Astrocyte (in vitro differentiated cells and primary cell): ENCODE results near the gene SENP1. TPM values are rescaled to one million over a fixed set of nuclear protein-coding genes. Genes with fewer than 3 reads are reported as not detected.

Experiments
- DNase-seq: peaks from one replicate; pipeline ENCODE4 v3.0.0-alpha.2; 2010; ENCODE audit warnings: low read depth
- FAIRE-seq: peaks from 2 replicates; lab custom pipeline; 2011; peaks lifted over from hg19 to GRCh38; lab: Jason Lieb, UNC
- H2AFZ ChIP-seq: 2 replicates; pipeline ENCODE4 v1.6.0; 2012; ENCODE audit warnings: low read depth, low read length, inconsistent platforms
- H3K27ac ChIP-seq: 2 replicates; pipeline ENCODE4 v1.5.1; 2011; ENCODE audit warnings: low read depth, low read length, inconsistent platforms
- H3K27me3 ChIP-seq: 2 replicates; pipeline ENCODE4 v1.6.0; 2011; ENCODE audit warnings: low read length, inconsistent platforms; ENCODE audit not compliant: insufficient read depth
- H3K36me3 ChIP-seq: 2 replicates; pipeline ENCODE4 v1.5.1; 2011; ENCODE audit warnings: low read length, inconsistent platforms; ENCODE audit not compliant: insufficient read depth
- H3K4me1 ChIP-seq: 2 replicates; pipeline ENCODE4 v1.5.1; 2011; ENCODE audit warnings: low read length, inconsistent platforms; ENCODE audit not compliant: insufficient read depth
- H3K4me2 ChIP-seq: 2 replicates; pipeline ENCODE4 v1.6.0; 2012; ENCODE audit warnings: low read length, inconsistent platforms
- H3K4me3 ChIP-seq: 2 replicates; pipeline ENCODE4 v1.5.1; 2011; ENCODE audit warnings: low read depth, mild to moderate bottlenecking, low read length, inconsistent platforms; ENCODE audit not compliant: insufficient read depth
- H3K79me2 ChIP-seq: 2 replicates; pipeline ENCODE4 v1.6.0; 2012; ENCODE audit warnings: mild to moderate bottlenecking, low read length, inconsistent platforms; ENCODE audit not compliant: insufficient read depth
- H3K9ac ChIP-seq: 2 replicates; pipeline ENCODE4 v1.6.0; 2012; ENCODE audit warnings: mild to moderate bottlenecking, low read length, inconsistent platforms
- H3K9me3 ChIP-seq: 2 replicates; pipeline ENCODE4 v1.5.1; 2012; ENCODE audit warnings: low read depth, mild to moderate bottlenecking, low read length, inconsistent platforms; ENCODE audit not compliant: insufficient read depth
- H4K20me1 ChIP-seq: 2 replicates; pipeline ENCODE4 v1.6.0; 2012; ENCODE audit warnings: low read length, inconsistent platforms; ENCODE audit not compliant: insufficient read depth
- H3K27ac Mint-ChIP-seq: one replicate; pipeline ENCODE4 v1.8.0; 2021; ENCODE audit warnings: mild to moderate bottlenecking, mixed read lengths; ENCODE audit not compliant: unreplicated experiment
- H3K27me3 Mint-ChIP-seq: one replicate; pipeline ENCODE4 v1.8.0; 2021; ENCODE audit warnings: low read depth, mixed read lengths; ENCODE audit not compliant: unreplicated experiment
- H3K36me3 Mint-ChIP-seq: one replicate; pipeline ENCODE4 v1.8.0; 2021; ENCODE audit warnings: low read depth, mixed read lengths; ENCODE audit not compliant: unreplicated experiment
- H3K4me1 Mint-ChIP-seq: one replicate; pipeline ENCODE4 v1.8.0; 2021; ENCODE audit warnings: low read depth, mixed read lengths; ENCODE audit not compliant: unreplicated experiment
- H3K4me3 Mint-ChIP-seq: one replicate; pipeline ENCODE4 v1.8.0; 2021; ENCODE audit warnings: mild to moderate bottlenecking, moderate library complexity, mixed read lengths; ENCODE audit not compliant: unreplicated experiment
- H3K9me3 Mint-ChIP-seq: one replicate; pipeline ENCODE4 v1.8.0; 2021; ENCODE audit warnings: mild to moderate bottlenecking, mixed read lengths; ENCODE audit not compliant: unreplicated experiment
- EZH2 ChIP-seq: IDR thresholded peaks from 2 replicates; pipeline ENCODE4 v1.6.1; 2012; ENCODE audit warnings: mild to moderate bottlenecking, low read length, inconsistent platforms; ENCODE audit not compliant: insufficient read depth
- total RNA-seq: library from RNA; stranded (reverse); gene quantifications from 2 replicates; pipeline ENCODE4 v1.2.1, GENCODE V29; 2021
- TF ChIP-seq, protein P1 (sequence below): IDR thresholded peaks from 2 replicates; pipeline ENCODE4 v1.5.1; 2011; ENCODE audit warnings: low read depth, mild to moderate bottlenecking, inconsistent platforms, low read length, moderate library complexity; ENCODE audit not compliant: insufficient read depth

Gene SENP1
- total RNA-seq, 1 donor from 2014 or later = 13.6 TPM

DNA sequence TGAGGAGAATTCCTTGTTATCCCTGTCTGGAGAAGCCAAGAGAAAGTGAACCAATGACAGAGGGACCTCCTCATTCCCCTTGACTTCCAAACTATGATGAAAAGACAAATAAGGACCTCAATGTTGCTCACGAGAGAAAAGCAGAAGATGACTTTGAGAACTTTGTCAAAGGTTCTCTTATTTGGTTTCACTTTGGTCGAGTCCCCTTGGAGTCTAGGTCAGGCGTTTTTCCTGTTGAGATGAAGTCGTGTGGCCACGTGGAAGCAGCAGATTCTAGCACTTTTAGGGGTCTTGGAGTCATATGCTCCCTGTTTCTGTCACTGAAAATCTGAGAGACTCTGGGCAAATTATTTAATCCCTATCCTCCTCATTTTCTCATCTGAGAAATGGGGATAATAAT, 67.8 kb downstream of the SENP1 start:
- Histone ChIP-seq H2AFZ (peak overlapping the region; percentile 75), H3K79me2 (no peaks in the 10 kb centered on the region), H3K27ac (no peak overlapping the region), H3K4me2 (peak overlapping the region; percentile 63), H3K27me3 (no peaks in the 10 kb centered on the region), H3K4me1 (peaks cover 9% of the 10 kb centered on the region), H3K36me3 (no peaks in the 10 kb centered on the region), H3K9ac (no peak overlapping the region), H4K20me1 (no peaks in the 10 kb centered on the region), H3K4me3 (no peak overlapping the region), H3K9me3 (no peaks in the 10 kb centered on the region)
- TF ChIP-seq, protein P1, sequence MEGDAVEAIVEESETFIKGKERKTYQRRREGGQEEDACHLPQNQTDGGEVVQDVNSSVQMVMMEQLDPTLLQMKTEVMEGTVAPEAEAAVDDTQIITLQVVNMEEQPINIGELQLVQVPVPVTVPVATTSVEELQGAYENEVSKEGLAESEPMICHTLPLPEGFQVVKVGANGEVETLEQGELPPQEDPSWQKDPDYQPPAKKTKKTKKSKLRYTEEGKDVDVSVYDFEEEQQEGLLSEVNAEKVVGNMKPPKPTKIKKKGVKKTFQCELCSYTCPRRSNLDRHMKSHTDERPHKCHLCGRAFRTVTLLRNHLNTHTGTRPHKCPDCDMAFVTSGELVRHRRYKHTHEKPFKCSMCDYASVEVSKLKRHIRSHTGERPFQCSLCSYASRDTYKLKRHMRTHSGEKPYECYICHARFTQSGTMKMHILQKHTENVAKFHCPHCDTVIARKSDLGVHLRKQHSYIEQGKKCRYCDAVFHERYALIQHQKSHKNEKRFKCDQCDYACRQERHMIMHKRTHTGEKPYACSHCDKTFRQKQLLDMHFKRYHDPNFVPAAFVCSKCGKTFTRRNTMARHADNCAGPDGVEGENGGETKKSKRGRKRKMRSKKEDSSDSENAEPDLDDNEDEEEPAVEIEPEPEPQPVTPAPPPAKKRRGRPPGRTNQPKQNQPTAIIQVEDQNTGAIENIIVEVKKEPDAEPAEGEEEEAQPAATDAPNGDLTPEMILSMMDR = no peak
- no peak for TF ChIP-seq EZH2
- peaks cover 12% of the 10 kb centered on the region for H3K4me1 Mint-ChIP-seq
- no peaks in the 10 kb centered on the region for H3K36me3 Mint-ChIP-seq
- H3K4me3 Mint-ChIP-seq = peak overlapping the region; percentile 2
- FAIRE-seq (no peak), DNase-seq (no peak)
- H3K27me3 Mint-ChIP-seq = no peaks in the 10 kb centered on the region
- peak overlapping the region; percentile 92 for H3K27ac Mint-ChIP-seq
- no peaks in the 10 kb centered on the region for H3K9me3 Mint-ChIP-seq

DNA sequence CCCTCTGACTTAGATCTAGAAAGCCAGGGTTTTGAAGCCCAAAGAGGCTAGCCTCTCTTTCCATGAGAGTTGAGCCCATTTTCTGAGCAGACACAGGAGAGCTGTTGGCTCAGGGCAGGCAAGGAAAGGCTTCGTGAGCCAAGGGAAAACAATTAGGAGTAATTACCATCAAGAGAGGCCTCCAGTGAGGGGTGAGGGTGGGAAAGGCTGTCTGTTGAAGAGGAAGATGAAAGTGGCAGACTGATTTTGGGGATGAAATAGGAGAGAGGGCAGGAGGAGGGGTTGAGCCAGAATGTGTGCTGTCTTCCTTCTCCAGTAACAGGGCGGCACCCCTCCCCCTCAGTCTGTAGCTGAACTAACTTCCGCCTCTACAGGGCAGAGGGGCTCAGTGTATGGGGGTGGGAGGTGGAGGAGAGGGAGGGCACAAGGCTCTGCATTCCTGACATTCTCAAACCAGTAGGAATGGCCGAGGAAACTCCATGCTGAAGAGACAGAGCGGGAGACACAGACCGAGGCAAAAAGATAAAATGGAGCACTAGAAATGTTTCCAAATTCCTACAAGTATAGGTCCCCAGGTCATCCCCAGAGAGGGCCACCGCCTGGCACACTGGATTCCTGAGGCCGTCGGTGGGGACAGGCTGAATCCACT, 68.5 kb downstream of the SENP1 start:
- Mint-ChIP-seq H3K27ac (peak overlapping the region; percentile 92), H3K27me3 (no peaks in the 10 kb centered on the region), H3K9me3 (no peaks in the 10 kb centered on the region), H3K4me1 (peaks cover 15% of the 10 kb centered on the region), H3K36me3 (no peaks in the 10 kb centered on the region), H3K4me3 (peak overlapping the region; percentile 68)
- H2AFZ ChIP-seq = peak overlapping the region; percentile 75
- peak overlapping the region; percentile 63 for H3K4me2 ChIP-seq
- no peaks in the 10 kb centered on the region for H4K20me1 ChIP-seq
- no peak overlapping the region for H3K4me3 ChIP-seq
- no peak overlapping the region for H3K9ac ChIP-seq
- no peaks in the 10 kb centered on the region for H3K9me3 ChIP-seq
- FAIRE-seq (no peak), DNase-seq (peak; percentile 36)
- TF ChIP-seq EZH2 = no peak
- TF ChIP-seq, protein P1 = no peak
- no peaks in the 10 kb centered on the region for H3K27me3 ChIP-seq
- H3K27ac ChIP-seq = no peak overlapping the region
- no peaks in the 10 kb centered on the region for H3K79me2 ChIP-seq
- no peaks in the 10 kb centered on the region for H3K36me3 ChIP-seq
- peaks cover 9% of the 10 kb centered on the region for H3K4me1 ChIP-seq

DNA sequence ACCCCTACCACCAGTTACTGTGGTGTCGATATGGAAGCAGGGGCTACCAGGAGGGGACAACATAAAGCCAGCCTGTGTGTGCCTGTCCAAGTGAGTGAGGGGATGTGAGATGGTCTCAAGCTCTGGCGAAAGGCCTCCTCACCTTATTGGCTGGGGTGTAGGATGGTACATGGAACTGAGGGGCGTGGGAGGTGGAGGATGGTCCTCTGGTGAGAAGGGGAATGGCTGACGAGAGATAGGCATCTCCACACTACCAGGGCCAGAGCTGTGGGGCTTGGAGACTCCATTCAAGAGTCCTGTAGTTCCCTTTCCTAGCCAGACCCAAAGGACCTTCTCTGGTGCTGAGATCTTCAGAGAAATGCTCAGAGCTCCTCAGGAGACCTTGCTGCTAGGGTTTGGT, 69.1 kb downstream of the SENP1 start:
- no peaks in the 10 kb centered on the region for H4K20me1 ChIP-seq
- peak overlapping the region; percentile 92 for H3K27ac Mint-ChIP-seq
- no peak for TF ChIP-seq EZH2
- TF ChIP-seq, protein P1 = no peak
- no peak overlapping the region for H3K4me3 Mint-ChIP-seq
- H3K9me3 ChIP-seq = no peaks in the 10 kb centered on the region
- no peak overlapping the region for H2AFZ ChIP-seq
- no peaks in the 10 kb centered on the region for H3K9me3 Mint-ChIP-seq
- no peaks in the 10 kb centered on the region for H3K79me2 ChIP-seq
- no peak overlapping the region for H3K4me3 ChIP-seq
- H3K4me1 ChIP-seq = peaks cover 9% of the 10 kb centered on the region
- peaks cover 15% of the 10 kb centered on the region for H3K4me1 Mint-ChIP-seq
- H3K36me3 ChIP-seq = no peaks in the 10 kb centered on the region
- FAIRE-seq (no peak), DNase-seq (no peak)
- no peak overlapping the region for H3K9ac ChIP-seq
- peak overlapping the region; percentile 63 for H3K4me2 ChIP-seq
- H3K27me3 ChIP-seq = no peaks in the 10 kb centered on the region
- no peaks in the 10 kb centered on the region for H3K27me3 Mint-ChIP-seq
- H3K27ac ChIP-seq = no peak overlapping the region
- H3K36me3 Mint-ChIP-seq = no peaks in the 10 kb centered on the region
